H9 (cell line): ENCODE measurements around the gene ACSM3. TPM values are rescaled to one million over a fixed set of nuclear protein-coding genes. Genes with fewer than 3 reads are reported as not detected.

Experiments
- DNase-seq: peaks from one replicate; pipeline ENCODE4 v3.0.0-alpha.2; 2017
- H2AFZ ChIP-seq: one replicate; pipeline ENCODE4 v1.6.1; 2013; ENCODE audit warnings: mild to moderate bottlenecking, low read length, control low read depth, moderate library complexity
- H2AK5ac ChIP-seq: 2 replicates; pipeline ENCODE4 v1.6.1; 2013; ENCODE audit warnings: low read length, control low read depth, mixed read lengths; ENCODE audit not compliant: insufficient read length
- H2BK120ac ChIP-seq: one replicate; pipeline ENCODE4 v1.6.1; 2013; ENCODE audit warnings: low read depth, mild to moderate bottlenecking, low read length, control low read depth, inconsistent platforms; ENCODE audit not compliant: poor library complexity, severe bottlenecking
- H2BK12ac ChIP-seq: 2 replicates; pipeline ENCODE4 v1.6.1; 2013; ENCODE audit warnings: low read length, control low read depth, mixed read lengths, low read depth; ENCODE audit not compliant: insufficient read length
- H2BK15ac ChIP-seq: 2 replicates; pipeline ENCODE4 v1.6.1; 2013; ENCODE audit warnings: low read depth, low read length, control low read depth
- H2BK20ac ChIP-seq: one replicate; pipeline ENCODE4 v1.6.1; 2013; ENCODE audit warnings: low read depth, mild to moderate bottlenecking, low read length, control low read depth, inconsistent platforms; ENCODE audit not compliant: poor library complexity, severe bottlenecking
- H2BK5ac ChIP-seq: 2 replicates; pipeline ENCODE4 v1.6.1; 2013; ENCODE audit warnings: low read length, control low read depth, mixed read lengths; ENCODE audit not compliant: insufficient read length
- H3K14ac ChIP-seq: 2 replicates; pipeline ENCODE4 v1.6.1; 2013; ENCODE audit warnings: low read length, control low read depth; ENCODE audit not compliant: insufficient read depth
- H3K18ac ChIP-seq: 2 replicates; pipeline ENCODE4 v1.6.1; 2013; ENCODE audit warnings: low read depth, mild to moderate bottlenecking, mixed read lengths, low read length, control low read depth; ENCODE audit not compliant: insufficient read length
- H3K23ac ChIP-seq: 2 replicates; pipeline ENCODE4 v1.6.1; 2013; ENCODE audit warnings: low read length, control low read depth, mixed read lengths, low read depth; ENCODE audit not compliant: insufficient read length
- H3K23me2 ChIP-seq: 2 replicates; pipeline ENCODE4 v1.6.1; 2013; ENCODE audit warnings: low read depth, mild to moderate bottlenecking, mixed read lengths, low read length, control low read depth; ENCODE audit not compliant: insufficient read length, poor library complexity, severe bottlenecking
- H3K27ac ChIP-seq: 2 replicates; pipeline ENCODE4 v1.5.1; 2013; ENCODE audit warnings: low read length, control low read depth, mixed read lengths, low read depth; ENCODE audit not compliant: insufficient read length
- H3K27me3 ChIP-seq: 2 replicates; pipeline ENCODE4 v1.6.1; 2013; ENCODE audit warnings: low read length, control low read depth, inconsistent platforms; ENCODE audit not compliant: insufficient read depth
- H3K4ac ChIP-seq: 2 replicates; pipeline ENCODE4 v1.6.1; 2013; ENCODE audit warnings: low read depth, mild to moderate bottlenecking, control low read depth, inconsistent platforms, low read length, moderate library complexity
- H3K4me1 ChIP-seq: 2 replicates; pipeline ENCODE4 v1.6.1; 2013; ENCODE audit warnings: low read length, control low read depth, inconsistent platforms; ENCODE audit not compliant: insufficient read depth
- H3K4me2 ChIP-seq: 2 replicates; pipeline ENCODE4 v1.6.1; 2013; ENCODE audit warnings: low read length, control low read depth, mixed read lengths; ENCODE audit not compliant: insufficient read length, insufficient read depth
- H3K56ac ChIP-seq: 2 replicates; pipeline ENCODE4 v1.6.1; 2013; ENCODE audit warnings: low read depth, mild to moderate bottlenecking, mixed read lengths, low read length, control low read depth; ENCODE audit not compliant: insufficient read length
- H3K79me1 ChIP-seq: 2 replicates; pipeline ENCODE4 v1.6.1; 2013; ENCODE audit warnings: low read depth, mild to moderate bottlenecking, moderate library complexity, low read length, control low read depth, inconsistent platforms; ENCODE audit not compliant: insufficient read depth, poor library complexity, severe bottlenecking
- H3K79me2 ChIP-seq: 2 replicates; pipeline ENCODE4 v1.6.1; 2013; ENCODE audit warnings: low read length, control low read depth, inconsistent platforms; ENCODE audit not compliant: insufficient read depth
- H3K9ac ChIP-seq: 2 replicates; pipeline ENCODE4 v1.6.1; 2013; ENCODE audit warnings: low read length, control low read depth, mixed read lengths; ENCODE audit not compliant: insufficient read length; ENCODE audit errors: extremely low read depth
- H3K9me3 ChIP-seq: one replicate; pipeline ENCODE4 v1.6.1; 2013; ENCODE audit warnings: low read depth, low read length, inconsistent platforms; ENCODE audit not compliant: control insufficient read depth
- H3T11ph ChIP-seq: one replicate; pipeline ENCODE4 v1.6.1; 2013; ENCODE audit warnings: mild to moderate bottlenecking, low read length, control low read depth, inconsistent platforms
- H4K20me1 ChIP-seq: one replicate; pipeline ENCODE4 v1.6.1; 2013; ENCODE audit not compliant: control insufficient read depth, insufficient read length, insufficient read depth
- H4K5ac ChIP-seq: 2 replicates; pipeline ENCODE4 v1.6.1; 2013; ENCODE audit warnings: low read depth, mild to moderate bottlenecking, mixed read lengths, low read length, control low read depth; ENCODE audit not compliant: insufficient read length
- H4K8ac ChIP-seq: replicated peaks from 2 replicates; pipeline ENCODE4 v1.6.1; 2013; ENCODE audit warnings: low read length, control low read depth, mixed read lengths, low read depth; ENCODE audit not compliant: insufficient read length
- H4K91ac ChIP-seq: 2 replicates; pipeline ENCODE4 v1.6.1; 2013; ENCODE audit warnings: low read depth, mild to moderate bottlenecking, moderate library complexity, mixed read lengths, low read length, control low read depth; ENCODE audit not compliant: insufficient read length
- H3K27ac Mint-ChIP-seq, 3 experiments: 2 replicates in 2 of 3; 3 replicates in 1 of 3; pipeline ENCODE4 v1.8.0; 2020 to 2021; ENCODE audit warnings: mixed read lengths in 3 of 3, mild to moderate bottlenecking in 1 of 3, moderate library complexity in 1 of 3
- H3K27me3 Mint-ChIP-seq: 2 replicates; pipeline ENCODE4 v1.8.0; 2021; ENCODE audit warnings: low read depth, mild to moderate bottlenecking, moderate library complexity, mixed read lengths
- H3K36me3 Mint-ChIP-seq, 3 experiments: 2 replicates in 2 of 3; 3 replicates in 1 of 3; pipeline ENCODE4 v1.8.0; 2020 to 2021; ENCODE audit warnings: low read depth in 3 of 3, mixed read lengths in 3 of 3; ENCODE audit not compliant: insufficient read depth in 1 of 3
- H3K4me1 Mint-ChIP-seq, 2 experiments: 2 replicates each; pipeline ENCODE4 v1.8.0; 2020; ENCODE audit warnings: mixed read lengths in 2 of 2
- H3K4me3 Mint-ChIP-seq, 2 experiments: 2 replicates in 1 of 2; 3 replicates in 1 of 2; pipeline ENCODE4 v1.8.0; 2020 to 2021; ENCODE audit warnings: mild to moderate bottlenecking in 2 of 2, mixed read lengths in 2 of 2, moderate library complexity in 1 of 2
- H3K9me3 Mint-ChIP-seq, 2 experiments: 2 replicates in 1 of 2; 3 replicates in 1 of 2; pipeline ENCODE4 v1.8.0; 2020; ENCODE audit warnings: mild to moderate bottlenecking in 2 of 2, mixed read lengths in 2 of 2, moderate library complexity in 1 of 2
- CTCF ChIP-seq: fragments of 200-600 bp; sonication (generic); conservative IDR thresholded peaks from 3 replicates; pipeline ENCODE4 v1.8.0; 2021; ENCODE audit warnings: antibody characterized with exemption, mild to moderate bottlenecking
- total RNA-seq: library from RNA; stranded (reverse); gene quantifications from 2 replicates; pipeline ENCODE4 v1.2.1, GENCODE V29; 2021

The ACSM3 gene
- total RNA-seq, 1 experiment from 2014 or later = 3.1 TPM

- H4K8ac ChIP-seq = no peak overlapping the region
- H2AK5ac ChIP-seq = no peak overlapping the region
- H3K9ac ChIP-seq = no peak overlapping the region
- no peak overlapping the region for H4K91ac ChIP-seq
- H3T11ph ChIP-seq = no peak overlapping the region
- H3K4me1 ChIP-seq = no peaks in the 10 kb centered on the region
- no peak overlapping the region for H2AFZ ChIP-seq
- TF ChIP-seq CTCF = no peak
- H3K9me3 Mint-ChIP-seq = peaks cover 2 to 7% of the 10 kb centered on the region in 2 experiments; a peak in 3 of 5 replicates
- no peaks in the 10 kb centered on the region for H3K23me2 ChIP-seq
- no peak overlapping the region for H3K4me2 ChIP-seq
- no peaks in the 10 kb centered on the region for H4K20me1 ChIP-seq
- no peak overlapping the region for H2BK120ac ChIP-seq
- no peak overlapping the region for H2BK15ac ChIP-seq
- H3K79me2 ChIP-seq = no peaks in the 10 kb centered on the region
- H2BK12ac ChIP-seq = no peak overlapping the region
- no peak overlapping the region for H3K23ac ChIP-seq
- no peaks in the 10 kb centered on the region for H3K79me1 ChIP-seq
- no peaks in the 10 kb centered on the region for H3K27me3 Mint-ChIP-seq
- no peak overlapping the region for H3K4me3 Mint-ChIP-seq
- no peak for DNase-seq
- no peak overlapping the region for H3K18ac ChIP-seq
- peaks cover 16 to 18% of the 10 kb centered on the region in 2 experiments for H3K4me1 Mint-ChIP-seq
- no peak overlapping the region for H3K27ac Mint-ChIP-seq
- H3K14ac ChIP-seq = no peak overlapping the region
- H2BK20ac ChIP-seq = no peak overlapping the region
- H4K5ac ChIP-seq = no peak overlapping the region
- no peak overlapping the region for H3K56ac ChIP-seq
- H2BK5ac ChIP-seq = no peak overlapping the region
- H3K36me3 Mint-ChIP-seq = peaks cover 0 to 5% (median 0%) of the 10 kb centered on the region in 3 experiments; a peak in 1 of 7 replicates
- no peak overlapping the region for H3K4ac ChIP-seq
- no peak overlapping the region for H3K27ac ChIP-seq
- no peaks in the 10 kb centered on the region for H3K27me3 ChIP-seq
- H3K9me3 ChIP-seq = no peaks in the 10 kb centered on the region
These were observed 3.8 kb downstream of the ACSM3 start for GRCh38 chr16:20767577-20767976.
